Stomach (tissue), 9 donors: ENCODE measurements around the gene CPE. TPM values are rescaled to one million over a fixed set of nuclear protein-coding genes. Genes with fewer than 3 reads are reported as not detected.
A peak's percentile ranks its signal among the peaks of the same experiment; 100 is the strongest.

Experiments
- DNase-seq, 2 donors: peaks; one replicate each; pipeline versions ENCODE4 v3.0.0 to v3.0.0-alpha.2; 2013 to 2019
- H3K27ac ChIP-seq, 5 donors: fragments of 200-600 bp in 4 of 5; sonication (generic) in 4 of 5; one replicate each; pipeline ENCODE4 v1.5.1; 2013 to 2019; ENCODE audit warnings: mild to moderate bottlenecking in 1 of 5, moderate library complexity in 1 of 5
- H3K27me3 ChIP-seq, 3 donors: fragments of 200-600 bp; sonication (generic); one replicate each; pipeline ENCODE4 v1.5.1; 2017 to 2019; ENCODE audit warnings: mixed run types in 1 of 3
- H3K36me3 ChIP-seq, 4 donors: fragments of 200-600 bp; sonication (generic); 1 replicate in 3 of 4; 2 replicates in 1 of 4; pipeline ENCODE4 v1.5.1; 2016 to 2019
- H3K4me1 ChIP-seq, 4 donors: fragments of 200-600 bp; sonication (generic); one replicate each; pipeline ENCODE4 v1.5.1; 2016 to 2019
- H3K4me3 ChIP-seq, 4 donors: fragments of 200-600 bp; sonication (generic) in 3 of 4; one replicate each; pipeline ENCODE4 v1.5.1; 2016 to 2019; ENCODE audit warnings: mild to moderate bottlenecking in 1 of 4
- H3K9me3 ChIP-seq, 4 donors: fragments of 200-600 bp; sonication (generic); one replicate each; pipeline ENCODE4 v1.5.1; 2016 to 2019
- CTCF ChIP-seq, 7 experiments: fragments of 450-650 bp in 4 of 7; fragments of 200-600 bp in 3 of 7; sonication (generic) in 3 of 7; IDR thresholded peaks; one replicate each; pipeline ENCODE4 v1.5.1; 2016 to 2019; ENCODE audit warnings: antibody characterized with exemption in 7 of 7, control low read depth in 2 of 7, mild to moderate bottlenecking in 1 of 7
- EP300 ChIP-seq: sonication (generic); formaldehyde crosslinking; IDR thresholded peaks from one replicate; pipeline ENCODE4 v1.6.1; 2017; ENCODE audit warnings: antibody characterized with exemption
- POLR2A ChIP-seq, 4 donors: fragments of 450-650 bp; IDR thresholded peaks; one replicate each; pipeline ENCODE4 v1.6.1; 2016; ENCODE audit warnings: antibody characterized with exemption in 4 of 4, control low read depth in 2 of 4, mild to moderate bottlenecking in 1 of 4, moderate library complexity in 1 of 4
- POLR2AphosphoS5 ChIP-seq, 3 donors: sonication (generic); formaldehyde crosslinking; IDR thresholded peaks; one replicate each; pipeline ENCODE4 v1.6.1; 2016; ENCODE audit warnings: antibody characterized with exemption in 3 of 3
- WGBS, 5 donors: extraction: QIAGEN DNeasy Blood & Tissue Kit in 3 of 5; methylation state at CpG; one replicate each; pipeline versions ENCODE4 v1.1.5 to v1.1.7; 2013 to 2018; 5-methylcytosine and 5-hydroxymethylcytosine counted together
- intact Hi-C: fragments of 100-400 bp; cut with DNase I; formaldehyde crosslinking; loops from one replicate; pipeline ENCODE4 v1.15.1; 2023; ENCODE audit warnings: low total_unique reads
- polyA plus RNA-seq, 3 donors: library from polyadenylated mRNA; stranded (reverse); fragments of 200-250 nt; gene quantifications; one replicate each; pipeline ENCODE4 v1.2.3, GENCODE V29; 2013
- total RNA-seq, 5 donors: library from RNA; depleted of rRNA; stranded (reverse); fragments of >200 nt; gene quantifications; one replicate each; pipeline versions ENCODE4 v1.1.0 to v1.2.3, GENCODE V29; 2014 to 2016
- donor health status: healthy with polysubstance abuse.
- donor health status: Bipolar disorder and iron deficiency.
- donor health status: healthy.

The CPE gene
- total and polyA plus RNA-seq, 8 donors = 8.8 to 143 (median 30.4) TPM

- Histone ChIP-seq H3K4me1 (peaks cover 0 to 28% (median 9%) of the 10 kb centered on the region in 4 donors), H3K27me3 (no peaks in the 10 kb centered on the region), H3K36me3 (no peaks in the 10 kb centered on the region), H3K9me3 (no peaks in the 10 kb centered on the region), H3K4me3 (no peak overlapping the region), H3K27ac (peak overlapping the region in 2 of 5 donors; percentile 10 to 27)
- TF ChIP-seq POLR2A (IDR thresholded peaks at IDR 0.05) = no peak
- TF ChIP-seq CTCF (IDR thresholded peaks at IDR 0.05) = no peak
- no peak for TF ChIP-seq POLR2AphosphoS5 (IDR thresholded peaks at IDR 0.05)
- no peak for TF ChIP-seq EP300
- no peak for DNase-seq
- intact Hi-C loops = no loop called here
- WGBS, 5 donors = 87 to 94% (median 89%) methylated on average over 9 of the region's 9 CpGs
Measured at GRCh38 chr4:165507381-165507780, 128.6 kb downstream of the CPE start.

GRCh38 chr4:165508372-165509120, 129.7 kb downstream of the CPE start:
- 94 to 98% (median 96%) methylated on average over 6 of the region's 6 CpGs for WGBS, 5 donors
- DNase-seq = no peak
- peaks cover 0 to 35% (median 9%) of the 10 kb centered on the region in 4 donors for H3K4me1 ChIP-seq
- H3K9me3 ChIP-seq = no peaks in the 10 kb centered on the region
- no peak overlapping the region for H3K4me3 ChIP-seq
- H3K36me3 ChIP-seq = no peaks in the 10 kb centered on the region
- intact Hi-C loops = no loop called here
- no peaks in the 10 kb centered on the region for H3K27me3 ChIP-seq
- TF ChIP-seq POLR2AphosphoS5 (IDR thresholded peaks at IDR 0.05) (no peak), CTCF (IDR thresholded peaks at IDR 0.05) (no peak), POLR2A (IDR thresholded peaks at IDR 0.05) (no peak), EP300 (no peak)
- H3K27ac ChIP-seq = no peak overlapping the region

- intact Hi-C loops = no loop called here
- 43 to 51% (median 47%) methylated on average over 5 of the region's 5 CpGs for WGBS, 5 donors
Measured at GRCh38 chr4:165512424-165512823, 133.6 kb downstream of the CPE start.

GRCh38 chr4:165514739-165515138, 135.9 kb downstream of the CPE start:
- 63 to 83% (median 76%) methylated on average over 2 of the region's 2 CpGs for WGBS, 5 donors
- intact Hi-C loops = no loop called here
- no peak overlapping the region for H3K4me3 ChIP-seq
- no peak for DNase-seq
- no peaks in the 10 kb centered on the region for H3K27me3 ChIP-seq
- no peaks in the 10 kb centered on the region for H3K9me3 ChIP-seq
- TF ChIP-seq CTCF (IDR thresholded peaks at IDR 0.05) (no peak), POLR2AphosphoS5 (IDR thresholded peaks at IDR 0.05) (no peak), EP300 (no peak), POLR2A (IDR thresholded peaks at IDR 0.05) (no peak)
- no peaks in the 10 kb centered on the region for H3K36me3 ChIP-seq
- H3K27ac ChIP-seq = no peak overlapping the region
- H3K4me1 ChIP-seq = peaks cover 0 to 13% (median 0%) of the 10 kb centered on the region in 4 donors

More at GRCh38 chr4:165512424-165512823, 133.6 kb downstream of the CPE start:
- TF ChIP-seq POLR2A (IDR thresholded peaks at IDR 0.05) (no peak), POLR2AphosphoS5 (IDR thresholded peaks at IDR 0.05) (no peak), EP300 (no peak), CTCF (IDR thresholded peaks at IDR 0.05) (no peak)
- H3K9me3 ChIP-seq = no peaks in the 10 kb centered on the region
- H3K4me3 ChIP-seq = no peak overlapping the region
- H3K27me3 ChIP-seq = no peaks in the 10 kb centered on the region
- H3K4me1 ChIP-seq = peaks cover 0 to 13% (median 2%) of the 10 kb centered on the region in 4 donors
- no peak overlapping the region for H3K27ac ChIP-seq
- H3K36me3 ChIP-seq = no peaks in the 10 kb centered on the region
- DNase-seq = peak in 1 of 2 donors; percentile 68
